Transverse colon (tissue), 4 donors: ENCODE measurements around the gene DDX47. TPM values are rescaled to one million over a fixed set of nuclear protein-coding genes. Genes with fewer than 3 reads are reported as not detected.

Source experiments
- DNase-seq: peaks from one replicate; pipeline ENCODE4 v3.0.0-alpha.2; 2019
- H3K27ac ChIP-seq, 4 donors: fragments of 200-600 bp; sonication (generic); 2 replicates each; pipeline ENCODE4 v1.5.1; 2016 to 2018; ENCODE audit warnings: inconsistent platforms in 4 of 4
- H3K27me3 ChIP-seq: fragments of 200-600 bp; sonication (generic); 2 replicates; pipeline ENCODE4 v1.5.1; 2017; ENCODE audit warnings: inconsistent platforms
- H3K36me3 ChIP-seq, 4 donors: fragments of 200-600 bp; sonication (generic); 2 replicates each; pipeline ENCODE4 v1.5.1; 2017 to 2019; ENCODE audit warnings: inconsistent platforms in 4 of 4
- H3K4me1 ChIP-seq, 4 donors: fragments of 200-600 bp; sonication (generic); 2 replicates each; pipeline ENCODE4 v1.5.1; 2017 to 2020; ENCODE audit warnings: inconsistent platforms in 4 of 4
- H3K4me3 ChIP-seq, 4 donors: fragments of 200-600 bp; sonication (generic); 1 replicate in 1 of 4; 2 replicates in 3 of 4; pipeline versions ENCODE4 v1.5.1 to v1.6.1; 2017 to 2019; ENCODE audit warnings: inconsistent platforms in 4 of 4
- H3K9me3 ChIP-seq, 2 donors: fragments of 200-600 bp; sonication (generic); 2 replicates each; pipeline ENCODE4 v1.5.1; 2017 to 2019; ENCODE audit warnings: inconsistent platforms in 2 of 2
- EP300 ChIP-seq: sonication (generic); formaldehyde crosslinking; IDR thresholded peaks from one replicate; pipeline ENCODE4 v1.6.1; 2017; ENCODE audit warnings: antibody characterized with exemption, low read depth
- POLR2A ChIP-seq: fragments of 450-650 bp; IDR thresholded peaks from one replicate; pipeline ENCODE4 v1.6.1; 2016; ENCODE audit warnings: antibody characterized with exemption, mild to moderate bottlenecking, moderate library complexity
- POLR2AphosphoS5 ChIP-seq, 3 donors: sonication (generic); formaldehyde crosslinking; IDR thresholded peaks; one replicate each; pipeline ENCODE4 v1.6.1; 2016; ENCODE audit warnings: antibody characterized with exemption in 3 of 3
- WGBS, 2 donors: methylation state at CpG; one replicate each; pipeline ENCODE4 v1.1.5; 2018; ENCODE audit warnings: low coverage in 1 of 2; 5-methylcytosine and 5-hydroxymethylcytosine counted together
- in situ Hi-C, 4 donors: fragments of 200-750 bp; cut with MboI; loops; one replicate each; pipeline versions ENCODE4 v1.15.0 to v1.15.1; 2017; ENCODE audit warnings: low sequenced_read_pairs in 3 of 4, low pct_ligation_motif_present in 1 of 4, low pct_unique_long_range_greater_than_20kb in 1 of 4
- intact Hi-C: fragments of 100-400 bp; cut with DNase I; formaldehyde crosslinking; loops from one replicate; pipeline ENCODE4 v1.15.1; 2023; ENCODE audit warnings: low total_unique reads
- total RNA-seq, 4 donors: library from RNA; depleted of rRNA; stranded (reverse); fragments of >200 nt; gene quantifications; one replicate each; pipeline ENCODE4 v1.1.0, GENCODE V29; 2016
- TF ChIP-seq, protein P1 (sequence below), 5 experiments: fragments of 200-600 bp in 3 of 5; fragments of 450-650 bp in 2 of 5; sonication (generic) in 3 of 5; IDR thresholded peaks; 1 replicate in 2 of 5; 2 replicates in 3 of 5; pipeline ENCODE4 v1.5.1; 2016 to 2017; ENCODE audit warnings: antibody characterized with exemption in 5 of 5, inconsistent platforms in 3 of 5, mild to moderate bottlenecking in 2 of 5, moderate library complexity in 1 of 5

The DDX47 gene
- total RNA-seq, 4 donors from 2014 or later, result 22.1 to 47.8 (median 31.8) TPM

DNA sequence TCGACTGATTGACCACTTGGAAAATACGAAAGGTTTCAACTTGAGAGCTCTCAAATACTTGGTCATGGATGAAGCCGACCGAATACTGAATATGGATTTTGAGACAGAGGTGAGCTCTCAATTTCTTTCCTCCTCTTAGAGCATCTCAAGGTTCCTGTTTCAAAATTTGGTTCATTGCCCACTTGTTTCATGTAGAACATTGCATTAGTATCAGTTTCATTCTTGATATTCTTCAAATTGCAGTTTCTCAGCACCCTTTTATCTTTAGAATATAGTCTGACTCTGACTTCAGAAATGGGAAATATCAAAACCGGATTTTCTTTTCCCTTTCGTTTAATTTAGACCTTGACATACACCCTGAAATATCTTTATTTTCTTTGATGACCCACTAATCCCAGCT, 8.8 kb downstream of the DDX47 start:
- in situ Hi-C loops, result no loop called here

DNA sequence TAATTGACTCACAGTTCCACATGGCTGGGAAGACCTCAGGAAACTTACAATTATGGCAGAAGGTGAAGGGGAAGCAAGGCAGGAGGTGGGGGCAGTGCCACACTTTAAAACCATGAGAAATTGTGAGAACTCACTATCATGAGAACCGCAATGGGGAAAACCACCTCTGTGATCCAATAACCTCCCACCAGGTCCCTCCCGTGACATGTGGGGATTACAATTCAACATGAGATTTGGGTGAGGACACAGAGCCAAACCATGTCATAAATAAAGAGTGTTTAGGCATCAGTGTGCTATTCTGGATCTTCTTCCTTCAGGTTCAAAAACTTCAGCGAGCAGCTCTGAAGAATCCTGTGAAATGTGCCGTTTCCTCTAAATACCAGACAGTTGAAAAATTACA, 9.7 kb downstream of the DDX47 start:
- intact Hi-C loops (no loop called here), in situ Hi-C loops (no loop called here)
- 89 to 100% methylated on average over 2 to 4 of the region's 4 CpGs for WGBS, 2 donors
- H3K9me3 ChIP-seq, result no peaks in the 10 kb centered on the region
- TF ChIP-seq EP300 (no peak), POLR2AphosphoS5 (IDR thresholded peaks at IDR 0.05) (no peak), POLR2A (no peak)
- TF ChIP-seq, protein P1, sequence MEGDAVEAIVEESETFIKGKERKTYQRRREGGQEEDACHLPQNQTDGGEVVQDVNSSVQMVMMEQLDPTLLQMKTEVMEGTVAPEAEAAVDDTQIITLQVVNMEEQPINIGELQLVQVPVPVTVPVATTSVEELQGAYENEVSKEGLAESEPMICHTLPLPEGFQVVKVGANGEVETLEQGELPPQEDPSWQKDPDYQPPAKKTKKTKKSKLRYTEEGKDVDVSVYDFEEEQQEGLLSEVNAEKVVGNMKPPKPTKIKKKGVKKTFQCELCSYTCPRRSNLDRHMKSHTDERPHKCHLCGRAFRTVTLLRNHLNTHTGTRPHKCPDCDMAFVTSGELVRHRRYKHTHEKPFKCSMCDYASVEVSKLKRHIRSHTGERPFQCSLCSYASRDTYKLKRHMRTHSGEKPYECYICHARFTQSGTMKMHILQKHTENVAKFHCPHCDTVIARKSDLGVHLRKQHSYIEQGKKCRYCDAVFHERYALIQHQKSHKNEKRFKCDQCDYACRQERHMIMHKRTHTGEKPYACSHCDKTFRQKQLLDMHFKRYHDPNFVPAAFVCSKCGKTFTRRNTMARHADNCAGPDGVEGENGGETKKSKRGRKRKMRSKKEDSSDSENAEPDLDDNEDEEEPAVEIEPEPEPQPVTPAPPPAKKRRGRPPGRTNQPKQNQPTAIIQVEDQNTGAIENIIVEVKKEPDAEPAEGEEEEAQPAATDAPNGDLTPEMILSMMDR (IDR thresholded peaks at IDR 0.05), result no peak
- H3K4me1 ChIP-seq, result peaks cover 0 to 14% (median 8%) of the 10 kb centered on the region in 4 donors
- H3K36me3 ChIP-seq, result peaks cover 0 to 67% (median 34%) of the 10 kb centered on the region in 4 donors
- H3K27me3 ChIP-seq, result no peaks in the 10 kb centered on the region
- H3K4me3 ChIP-seq, result no peak overlapping the region
- no peak for DNase-seq
- no peak overlapping the region for H3K27ac ChIP-seq

More for the DNA sequence above, 8.8 kb downstream of the DDX47 start:
- intact Hi-C loops, result no loop called here
- Histone ChIP-seq H3K36me3 (peaks cover 0 to 61% (median 31%) of the 10 kb centered on the region in 4 donors), H3K9me3 (no peaks in the 10 kb centered on the region), H3K4me3 (no peak overlapping the region), H3K27ac (no peak overlapping the region), H3K4me1 (peaks cover 0 to 14% (median 8%) of the 10 kb centered on the region in 4 donors), H3K27me3 (no peaks in the 10 kb centered on the region)
- TF ChIP-seq POLR2AphosphoS5 (IDR thresholded peaks at IDR 0.05) (no peak), EP300 (no peak), POLR2A (no peak)
- TF ChIP-seq, protein P1 (IDR thresholded peaks at IDR 0.05), result no peak
- 74 to 94% methylated on average over 6 of the region's 6 CpGs for WGBS, 2 donors
- no peak for DNase-seq

- Histone ChIP-seq H3K27ac (no peak overlapping the region), H3K9me3 (no peaks in the 10 kb centered on the region), H3K4me1 (peaks cover 0 to 14% (median 8%) of the 10 kb centered on the region in 4 donors), H3K27me3 (no peaks in the 10 kb centered on the region), H3K4me3 (no peak overlapping the region), H3K36me3 (peaks cover 0 to 70% (median 36%) of the 10 kb centered on the region in 4 donors)
- TF ChIP-seq EP300 (no peak), POLR2AphosphoS5 (IDR thresholded peaks at IDR 0.05) (no peak), POLR2A (no peak)
- TF ChIP-seq, protein P1 (IDR thresholded peaks at IDR 0.05), result no peak
- 52 to 69% methylated on average over 2 of the region's 2 CpGs for WGBS, 2 donors
- intact Hi-C loops, result no loop called here
- in situ Hi-C loops, result no loop called here
- DNase-seq, result no peak
Measured at GRCh38 chr12:12823300-12823699, 10.2 kb downstream of the DDX47 start.

GRCh38 chr12:12823811-12824210, 10.7 kb downstream of the DDX47 start:
- no peak for DNase-seq
- H3K36me3 ChIP-seq, result peaks cover 0 to 75% (median 39%) of the 10 kb centered on the region in 4 donors
- H3K27me3 ChIP-seq, result no peaks in the 10 kb centered on the region
- in situ Hi-C loops (no loop called here), intact Hi-C loops (no loop called here)
- H3K27ac ChIP-seq, result no peak overlapping the region
- no peak overlapping the region for H3K4me3 ChIP-seq
- no peaks in the 10 kb centered on the region for H3K9me3 ChIP-seq
- peaks cover 0 to 14% (median 8%) of the 10 kb centered on the region in 4 donors for H3K4me1 ChIP-seq
- TF ChIP-seq POLR2AphosphoS5 (IDR thresholded peaks at IDR 0.05) (no peak), EP300 (no peak)
- 93 to 99% methylated on average over 4 to 5 of the region's 5 CpGs for WGBS, 2 donors
